ENCODE results near the gene NCOA1.
"Not testable (repeated sequence)": the region's sequence is repeated elsewhere in the genome, so short reads cannot be mapped to it uniquely, and the experiment has no call there.

DNA sequence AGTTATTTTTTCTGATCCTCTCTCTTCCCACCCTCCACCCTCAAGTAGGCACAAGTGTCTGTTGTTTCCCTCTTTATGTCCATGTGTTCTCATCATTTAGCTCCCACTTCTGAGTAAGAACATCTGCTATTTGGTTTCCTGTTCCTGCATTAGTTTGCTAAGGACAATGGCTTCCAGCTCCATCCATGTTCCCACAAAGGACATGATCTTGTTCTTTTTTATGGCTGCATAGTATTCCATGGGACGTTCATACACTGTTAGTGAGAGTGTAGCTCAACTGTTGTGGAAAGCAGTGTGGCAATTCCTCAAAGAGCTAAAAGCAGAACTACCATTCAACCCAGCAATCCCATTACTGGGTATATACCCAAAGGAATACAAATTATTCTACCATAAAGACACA is 22.6 kb upstream of the NCOA1 start:
- TF ChIP-seq, protein P1, sequence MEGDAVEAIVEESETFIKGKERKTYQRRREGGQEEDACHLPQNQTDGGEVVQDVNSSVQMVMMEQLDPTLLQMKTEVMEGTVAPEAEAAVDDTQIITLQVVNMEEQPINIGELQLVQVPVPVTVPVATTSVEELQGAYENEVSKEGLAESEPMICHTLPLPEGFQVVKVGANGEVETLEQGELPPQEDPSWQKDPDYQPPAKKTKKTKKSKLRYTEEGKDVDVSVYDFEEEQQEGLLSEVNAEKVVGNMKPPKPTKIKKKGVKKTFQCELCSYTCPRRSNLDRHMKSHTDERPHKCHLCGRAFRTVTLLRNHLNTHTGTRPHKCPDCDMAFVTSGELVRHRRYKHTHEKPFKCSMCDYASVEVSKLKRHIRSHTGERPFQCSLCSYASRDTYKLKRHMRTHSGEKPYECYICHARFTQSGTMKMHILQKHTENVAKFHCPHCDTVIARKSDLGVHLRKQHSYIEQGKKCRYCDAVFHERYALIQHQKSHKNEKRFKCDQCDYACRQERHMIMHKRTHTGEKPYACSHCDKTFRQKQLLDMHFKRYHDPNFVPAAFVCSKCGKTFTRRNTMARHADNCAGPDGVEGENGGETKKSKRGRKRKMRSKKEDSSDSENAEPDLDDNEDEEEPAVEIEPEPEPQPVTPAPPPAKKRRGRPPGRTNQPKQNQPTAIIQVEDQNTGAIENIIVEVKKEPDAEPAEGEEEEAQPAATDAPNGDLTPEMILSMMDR (conservative IDR thresholded peaks at IDR 0.05; ENCODE audit: low read length) = not testable (repeated sequence)
- TF ChIP-seq EZH2phosphoT487 (IDR thresholded peaks at IDR 0.05; ENCODE audit: borderline replicate concordance, low read depth, low read length) = not testable (repeated sequence)

Data from OCI-LY7 (cell line).